Measurements from ENCODE around the gene CIAO2B. TPM values are rescaled to one million over a fixed set of nuclear protein-coding genes. Genes with fewer than 3 reads are reported as not detected.

CIAO2B gene
- total RNA-seq, 1 donor from 2014 or later: 69.4 TPM

DNA sequence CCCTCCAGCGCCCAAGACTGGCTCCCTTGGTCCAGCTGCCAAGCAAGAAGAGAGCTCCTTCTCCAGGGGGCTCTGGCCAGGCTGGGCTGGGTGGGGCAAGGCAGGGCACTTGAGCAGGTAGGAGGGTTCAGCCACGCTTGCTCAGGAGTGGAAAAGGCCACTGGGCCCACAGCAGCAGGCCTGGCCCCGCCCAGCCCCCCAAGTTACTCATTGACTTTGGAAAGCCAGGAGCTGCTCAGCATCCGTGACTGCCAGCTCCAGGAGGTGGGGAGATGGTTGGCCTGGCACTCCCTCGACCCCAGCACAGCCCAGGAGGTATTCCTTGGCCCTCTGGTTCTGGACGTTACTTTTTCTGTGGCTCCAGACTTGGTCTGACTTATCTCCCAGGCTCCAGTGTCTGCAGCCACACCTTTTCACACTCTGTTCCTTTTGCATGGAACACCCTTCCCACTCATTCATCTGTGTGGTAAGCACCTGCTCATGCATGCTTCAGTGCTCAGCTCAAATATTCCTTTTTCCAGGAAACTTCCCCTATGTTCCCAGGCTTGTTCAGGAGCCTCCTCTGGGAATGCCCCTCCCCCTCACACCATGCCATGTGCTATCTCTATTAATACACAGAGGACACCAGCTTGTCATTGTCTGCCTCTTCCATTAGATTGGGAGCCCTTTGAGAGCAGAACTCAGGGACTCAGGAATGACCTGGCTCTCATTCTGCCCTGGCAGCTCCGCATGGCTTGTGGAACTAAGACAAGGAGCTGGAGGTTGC, 15.2 kb downstream of the CIAO2B start, which contains the start of gene CDH16:
Gene CDH16, minus strand, starts transcription at position 83 of the 766 bp plus-strand sequence. CDS start 820 bp downstream, outside the sequence.
- DNase-seq (no peak), ATAC-seq (no peak)
- TF ChIP-seq, protein P1, sequence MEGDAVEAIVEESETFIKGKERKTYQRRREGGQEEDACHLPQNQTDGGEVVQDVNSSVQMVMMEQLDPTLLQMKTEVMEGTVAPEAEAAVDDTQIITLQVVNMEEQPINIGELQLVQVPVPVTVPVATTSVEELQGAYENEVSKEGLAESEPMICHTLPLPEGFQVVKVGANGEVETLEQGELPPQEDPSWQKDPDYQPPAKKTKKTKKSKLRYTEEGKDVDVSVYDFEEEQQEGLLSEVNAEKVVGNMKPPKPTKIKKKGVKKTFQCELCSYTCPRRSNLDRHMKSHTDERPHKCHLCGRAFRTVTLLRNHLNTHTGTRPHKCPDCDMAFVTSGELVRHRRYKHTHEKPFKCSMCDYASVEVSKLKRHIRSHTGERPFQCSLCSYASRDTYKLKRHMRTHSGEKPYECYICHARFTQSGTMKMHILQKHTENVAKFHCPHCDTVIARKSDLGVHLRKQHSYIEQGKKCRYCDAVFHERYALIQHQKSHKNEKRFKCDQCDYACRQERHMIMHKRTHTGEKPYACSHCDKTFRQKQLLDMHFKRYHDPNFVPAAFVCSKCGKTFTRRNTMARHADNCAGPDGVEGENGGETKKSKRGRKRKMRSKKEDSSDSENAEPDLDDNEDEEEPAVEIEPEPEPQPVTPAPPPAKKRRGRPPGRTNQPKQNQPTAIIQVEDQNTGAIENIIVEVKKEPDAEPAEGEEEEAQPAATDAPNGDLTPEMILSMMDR (IDR thresholded peaks at IDR 0.05): no peak
- no peak within 1 kb of the TSS for H3K27ac ChIP-seq
- no peaks in the 10 kb centered on the region for H3K27me3 ChIP-seq
- no peaks in the 10 kb centered on the region for H3K9me3 ChIP-seq
- intact Hi-C loops (cut with DNase I): no loop called here
- peaks cover 1% of the 10 kb centered on the region for H3K4me1 ChIP-seq
- H3K4me3 ChIP-seq: no peak within 1 kb of the TSS
- no peaks in the 10 kb centered on the region for H3K36me3 ChIP-seq

DNA sequence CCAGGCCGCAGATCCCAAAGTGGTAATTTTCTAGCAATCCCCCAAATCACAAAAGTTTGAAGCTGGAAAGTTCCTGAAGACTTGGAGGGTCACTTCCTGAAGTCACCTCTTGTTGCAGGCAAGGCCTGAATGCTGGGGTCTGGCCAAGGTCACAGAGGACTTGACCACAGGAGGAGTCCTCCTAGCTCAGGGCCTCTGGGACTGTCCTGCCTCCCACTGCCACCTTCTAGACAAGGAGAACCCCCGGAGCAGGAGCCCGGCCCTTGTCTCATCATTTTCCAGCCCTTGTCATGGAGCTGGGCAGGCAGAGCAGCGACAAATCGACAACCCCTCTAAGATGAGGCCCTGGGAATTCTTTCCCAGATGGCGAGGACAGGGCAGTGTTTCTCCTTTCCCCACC, 15.8 kb downstream of the CIAO2B start:
- H3K4me1 ChIP-seq: no peaks in the 10 kb centered on the region
- DNase-seq: no peak
- intact Hi-C loops (cut with DNase I): no loop called here
- H3K9me3 ChIP-seq: no peaks in the 10 kb centered on the region
- H3K36me3 ChIP-seq: no peaks in the 10 kb centered on the region
- H3K4me3 ChIP-seq: no peak overlapping the region
- TF ChIP-seq, protein P1 (IDR thresholded peaks at IDR 0.05): no peak
- no peaks in the 10 kb centered on the region for H3K27me3 ChIP-seq
- no peak overlapping the region for H3K27ac ChIP-seq
- no peak for ATAC-seq

DNA sequence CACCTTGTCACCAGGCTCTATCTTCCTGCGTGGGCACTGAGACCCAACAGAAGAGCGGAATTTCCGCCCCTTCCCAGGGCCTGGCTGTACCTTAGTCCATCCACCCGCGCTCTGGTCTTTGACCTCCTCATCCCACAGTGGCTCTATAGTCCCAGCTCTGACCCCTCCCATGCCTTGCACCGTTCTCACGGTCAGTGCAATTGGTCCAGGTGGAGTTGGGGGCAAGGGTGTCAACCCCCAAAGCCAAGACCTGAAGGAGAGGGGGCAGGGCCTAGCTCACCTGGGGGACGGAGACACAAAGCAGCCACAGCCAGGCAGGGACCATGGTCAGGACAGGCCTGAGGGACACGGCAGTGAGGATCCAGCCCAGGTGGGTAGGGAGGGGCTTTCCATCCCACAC, 16.5 kb downstream of the CIAO2B start:
- TF ChIP-seq, protein P1 (IDR thresholded peaks at IDR 0.05): no peak
- Histone ChIP-seq H3K4me3 (no peak overlapping the region), H3K4me1 (no peaks in the 10 kb centered on the region), H3K27me3 (no peaks in the 10 kb centered on the region), H3K27ac (no peak overlapping the region), H3K9me3 (no peaks in the 10 kb centered on the region), H3K36me3 (no peaks in the 10 kb centered on the region)
- DNase-seq (no peak), ATAC-seq (no peak)
- intact Hi-C loops (cut with DNase I): no loop called here

DNA sequence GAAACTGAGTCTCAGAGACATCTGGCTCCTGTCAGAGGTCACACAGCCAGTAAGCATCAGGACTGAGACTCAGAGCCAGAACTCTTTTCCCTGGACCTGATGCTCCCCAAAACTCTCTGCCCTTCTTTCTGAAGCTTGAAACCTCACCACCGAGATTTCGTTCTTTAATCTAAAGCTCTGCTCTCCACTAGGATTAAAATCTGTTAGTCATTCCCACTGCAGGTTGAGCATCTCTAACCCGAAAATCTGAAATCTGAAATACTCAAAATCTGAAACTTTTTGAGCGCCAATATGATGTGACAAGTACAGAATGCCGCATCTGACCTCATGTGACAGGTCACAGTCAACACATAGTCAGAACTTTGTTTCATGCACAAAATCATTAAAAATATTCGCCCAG, 17.7 kb downstream of the CIAO2B start:
- Histone ChIP-seq H3K27ac (no peak overlapping the region), H3K9me3 (no peaks in the 10 kb centered on the region)
- TF ChIP-seq, protein P1 (IDR thresholded peaks at IDR 0.05): no peak

DNA sequence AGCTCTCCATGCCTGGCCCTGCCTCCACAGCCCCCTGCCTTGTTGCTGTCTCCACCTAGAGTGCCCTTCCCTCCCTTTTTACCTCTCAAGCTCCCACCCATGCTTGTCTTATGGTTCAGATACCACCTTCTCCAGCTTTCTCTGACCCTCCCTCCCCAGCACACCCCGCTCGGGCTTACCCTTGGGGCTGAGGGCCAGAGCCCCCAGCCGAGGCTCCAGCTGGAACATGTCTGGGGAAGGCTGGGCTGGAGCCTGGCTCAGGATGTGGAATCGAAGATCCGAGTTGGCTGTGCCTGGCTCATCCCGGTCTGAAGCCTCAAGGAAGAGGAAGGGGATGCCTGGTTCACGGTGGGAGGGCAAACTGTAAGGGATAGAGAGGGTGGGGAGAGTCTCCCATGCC, 19.2 kb downstream of the CIAO2B start:
- Histone ChIP-seq H3K36me3 (no peaks in the 10 kb centered on the region), H3K27ac (no peak overlapping the region), H3K4me1 (no peaks in the 10 kb centered on the region), H3K27me3 (no peaks in the 10 kb centered on the region), H3K9me3 (no peaks in the 10 kb centered on the region), H3K4me3 (no peak overlapping the region)
- DNase-seq: no peak
- no peak for ATAC-seq
- intact Hi-C loops (cut with DNase I): no loop called here
- TF ChIP-seq, protein P1 (IDR thresholded peaks at IDR 0.05): no peak

More for the DNA sequence above, 17.7 kb downstream of the CIAO2B start:
- no peaks in the 10 kb centered on the region for H3K27me3 ChIP-seq
- DNase-seq (no peak), ATAC-seq (no peak)
- intact Hi-C loops (cut with DNase I): no loop called here
- H3K4me3 ChIP-seq: no peak overlapping the region
- H3K36me3 ChIP-seq: no peaks in the 10 kb centered on the region
- H3K4me1 ChIP-seq: no peaks in the 10 kb centered on the region

Data from upper lobe of right lung (tissue), 1 donor.